CD4-positive, alpha-beta T cell (primary cell): ENCODE results near the gene MDM2. TPM values are rescaled to one million over a fixed set of nuclear protein-coding genes. Genes with fewer than 3 reads are reported as not detected.

Experiments used
- ATAC-seq: fragments of 200-7000 bp; cut with Tn5 transposase; one replicate; pipeline ENCODE4 v1.10.0; 2022; ENCODE audit warnings: mild to moderate bottlenecking; ENCODE audit not compliant: poor library complexity
- CTCF ChIA-PET: fragments of 350-600 bp; sonication (Branson Sonifier 250); formaldehyde crosslinking; loops from one replicate; lab custom pipeline; 2021; ENCODE audit warnings: antibody characterized with exemption, inconsistent platforms; lab: Charles Lee
- POLR2A ChIA-PET: fragments of 350-600 bp; sonication (Branson Sonifier 250); formaldehyde crosslinking; loops from one replicate; lab custom pipeline; 2021; ENCODE audit warnings: antibody characterized with exemption, inconsistent platforms; lab: Charles Lee
- DNase-seq, 14 experiments: peaks; one replicate each; pipeline ENCODE4 v3.0.0-alpha.2; 2013 to 2020; ENCODE audit warnings: mixed read lengths in 2 of 14
- H3K27ac ChIP-seq, 2 donors: one replicate each; pipeline versions ENCODE4 v1.5.1 to v1.7.0; 2013; ENCODE audit warnings: low read length in 2 of 2, low read depth in 1 of 2, mild to moderate bottlenecking in 1 of 2
- H3K27me3 ChIP-seq, 2 experiments: 1 replicate in 1 of 2; 2 replicates in 1 of 2; pipeline versions ENCODE4 v1.6.1 to v1.7.0; 2013; ENCODE audit warnings: low read length in 2 of 2, control low read depth in 1 of 2, mild to moderate bottlenecking in 1 of 2, moderate library complexity in 1 of 2; ENCODE audit not compliant: insufficient read depth in 2 of 2, control insufficient read depth in 1 of 2
- H3K36me3 ChIP-seq: one replicate; pipeline ENCODE4 v1.6.1; 2013; ENCODE audit warnings: low read length, control low read depth; ENCODE audit not compliant: insufficient read depth
- H3K4me1 ChIP-seq: one replicate; pipeline ENCODE4 v1.6.1; 2013; ENCODE audit warnings: low read length, control low read depth; ENCODE audit not compliant: insufficient read depth
- H3K4me3 ChIP-seq: one replicate; pipeline ENCODE4 v1.5.1; 2013; ENCODE audit warnings: mild to moderate bottlenecking, low read length, moderate library complexity
- H3K9me3 ChIP-seq, 2 experiments: 1 replicate in 1 of 2; 2 replicates in 1 of 2; pipeline versions ENCODE4 v1.6.1 to v1.7.0; 2013; ENCODE audit warnings: low read length in 2 of 2, mild to moderate bottlenecking in 2 of 2, control low read depth in 1 of 2, moderate library complexity in 1 of 2; ENCODE audit not compliant: control insufficient read depth in 1 of 2, insufficient read depth in 1 of 2
- H3K27ac Mint-ChIP-seq: one replicate; pipeline ENCODE4 v1.8.0; 2020; ENCODE audit warnings: mixed read lengths
- H3K27me3 Mint-ChIP-seq: one replicate; pipeline ENCODE4 v1.8.0; 2021; ENCODE audit warnings: mixed read lengths
- H3K36me3 Mint-ChIP-seq: one replicate; pipeline ENCODE4 v1.8.0; 2021; ENCODE audit warnings: low read depth, mixed read lengths
- H3K4me1 Mint-ChIP-seq: one replicate; pipeline ENCODE4 v1.8.0; 2021; ENCODE audit warnings: low read depth, mixed read lengths
- H3K4me3 Mint-ChIP-seq: one replicate; pipeline ENCODE4 v1.8.0; 2020; ENCODE audit warnings: mild to moderate bottlenecking, mixed read lengths
- H3K9me3 Mint-ChIP-seq: one replicate; pipeline ENCODE4 v1.8.0; 2020; ENCODE audit warnings: mixed read lengths
- intact Hi-C, 2 experiments: fragments of 100-400 bp; cut with DNase I in 1 of 2; cut with micrococcal nuclease in 1 of 2; formaldehyde crosslinking; loops; one replicate each; pipeline versions ENCODE4 v1.15.1 to v1.9.0; 2023 to 2025; cut with DNase I, micrococcal nuclease
- total RNA-seq, 174 experiments: library from RNA in 2 of 174; stranded (reverse) in 2 of 174; gene quantifications; one replicate each; pipeline ENCODE4 v1.2.3 and lab custom pipeline; 2021 to 2026
- TF ChIP-seq, protein P1 (sequence below): fragments of 200-600 bp; IDR thresholded peaks from one replicate; pipeline ENCODE4 v1.8.0; 2022; ENCODE audit warnings: antibody characterized with exemption, mild to moderate bottlenecking

The MDM2 gene
- total RNA-seq, 2 experiments from 2014 or later = 90.8 TPM

DNA sequence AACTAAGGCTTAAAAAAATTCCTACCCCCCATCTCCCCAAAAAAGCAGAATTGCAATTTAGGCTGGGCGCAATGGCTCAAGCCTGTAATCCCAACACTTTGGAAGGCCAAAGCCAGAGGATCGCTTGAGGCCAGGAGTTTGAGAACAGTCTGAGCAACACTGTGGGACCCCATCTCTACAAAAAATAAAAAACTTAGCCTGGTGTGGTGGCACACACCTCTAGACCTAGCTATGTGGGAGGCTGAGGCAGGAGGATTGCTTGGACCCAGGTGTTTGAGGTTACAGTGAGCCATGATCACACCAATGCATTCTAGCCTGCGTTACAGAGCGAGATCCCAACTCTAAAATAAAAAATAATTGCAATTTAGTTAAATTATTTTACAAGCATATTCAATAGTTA is 70.9 kb downstream of the MDM2 start:
- Mint-ChIP-seq H3K4me3 (no peak overlapping the region), H3K9me3 (peaks cover 3% of the 10 kb centered on the region), H3K4me1 (no peaks in the 10 kb centered on the region), H3K36me3 (no peaks in the 10 kb centered on the region), H3K27ac (no peak overlapping the region), H3K27me3 (no peaks in the 10 kb centered on the region)
- H3K4me3 ChIP-seq = no peak overlapping the region
- no peaks in the 10 kb centered on the region for H3K27me3 ChIP-seq
- H3K9me3 ChIP-seq = no peaks in the 10 kb centered on the region
- no peaks in the 10 kb centered on the region for H3K4me1 ChIP-seq
- POLR2A ChIA-PET = no interaction called here
- no peak for DNase-seq
- intact Hi-C loops = no loop called here
- H3K36me3 ChIP-seq = no peaks in the 10 kb centered on the region
- TF ChIP-seq, protein P1, sequence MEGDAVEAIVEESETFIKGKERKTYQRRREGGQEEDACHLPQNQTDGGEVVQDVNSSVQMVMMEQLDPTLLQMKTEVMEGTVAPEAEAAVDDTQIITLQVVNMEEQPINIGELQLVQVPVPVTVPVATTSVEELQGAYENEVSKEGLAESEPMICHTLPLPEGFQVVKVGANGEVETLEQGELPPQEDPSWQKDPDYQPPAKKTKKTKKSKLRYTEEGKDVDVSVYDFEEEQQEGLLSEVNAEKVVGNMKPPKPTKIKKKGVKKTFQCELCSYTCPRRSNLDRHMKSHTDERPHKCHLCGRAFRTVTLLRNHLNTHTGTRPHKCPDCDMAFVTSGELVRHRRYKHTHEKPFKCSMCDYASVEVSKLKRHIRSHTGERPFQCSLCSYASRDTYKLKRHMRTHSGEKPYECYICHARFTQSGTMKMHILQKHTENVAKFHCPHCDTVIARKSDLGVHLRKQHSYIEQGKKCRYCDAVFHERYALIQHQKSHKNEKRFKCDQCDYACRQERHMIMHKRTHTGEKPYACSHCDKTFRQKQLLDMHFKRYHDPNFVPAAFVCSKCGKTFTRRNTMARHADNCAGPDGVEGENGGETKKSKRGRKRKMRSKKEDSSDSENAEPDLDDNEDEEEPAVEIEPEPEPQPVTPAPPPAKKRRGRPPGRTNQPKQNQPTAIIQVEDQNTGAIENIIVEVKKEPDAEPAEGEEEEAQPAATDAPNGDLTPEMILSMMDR = no peak
- CTCF ChIA-PET = no interaction called here
- no peak for ATAC-seq
- H3K27ac ChIP-seq = no peak overlapping the region

DNA sequence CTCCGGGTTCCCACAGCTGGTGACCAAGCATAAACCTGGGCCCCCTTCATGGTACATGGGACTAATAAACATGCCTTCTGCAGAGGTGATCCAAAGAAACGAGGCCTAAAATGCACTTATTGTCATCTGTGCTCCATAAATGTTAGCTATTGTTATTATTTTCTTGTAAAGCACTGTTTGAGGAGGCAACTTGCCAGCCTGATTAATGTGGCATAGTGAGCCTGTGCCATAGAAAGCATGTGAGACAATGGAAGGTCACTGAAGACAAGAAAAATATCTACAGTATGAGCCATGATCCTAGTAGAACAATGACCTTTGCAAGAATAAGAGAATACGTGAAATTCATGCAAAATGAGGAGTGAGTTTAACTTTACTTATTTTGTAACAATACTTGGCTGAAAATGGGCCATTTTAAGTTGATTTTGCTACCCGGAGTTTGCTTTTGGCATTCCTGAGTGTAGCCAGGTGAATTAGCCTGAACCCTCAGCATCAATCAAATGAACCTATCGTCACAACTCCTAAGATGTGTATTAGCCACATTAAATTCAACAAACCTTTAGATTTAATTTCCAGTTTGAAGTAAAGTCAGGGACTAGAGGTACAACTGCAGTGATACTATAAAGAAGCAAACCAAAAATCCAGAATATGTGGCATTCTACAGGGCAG is 72.8 kb downstream of the MDM2 start:
- H3K27me3 Mint-ChIP-seq = no peaks in the 10 kb centered on the region
- intact Hi-C loops = no loop called here
- H3K27ac Mint-ChIP-seq = no peak overlapping the region
- H3K9me3 Mint-ChIP-seq = peaks cover 3% of the 10 kb centered on the region
- H3K9me3 ChIP-seq = no peaks in the 10 kb centered on the region
- no peaks in the 10 kb centered on the region for H3K27me3 ChIP-seq
- H3K4me3 ChIP-seq = no peak overlapping the region
- CTCF ChIA-PET = no interaction called here
- H3K27ac ChIP-seq = no peak overlapping the region
- DNase-seq = no peak
- no peak for ATAC-seq
- H3K36me3 Mint-ChIP-seq = no peaks in the 10 kb centered on the region
- no peaks in the 10 kb centered on the region for H3K36me3 ChIP-seq
- H3K4me1 Mint-ChIP-seq = no peaks in the 10 kb centered on the region
- POLR2A ChIA-PET = no interaction called here
- H3K4me3 Mint-ChIP-seq = no peak overlapping the region
- no peaks in the 10 kb centered on the region for H3K4me1 ChIP-seq
- TF ChIP-seq, protein P1 = no peak

DNA sequence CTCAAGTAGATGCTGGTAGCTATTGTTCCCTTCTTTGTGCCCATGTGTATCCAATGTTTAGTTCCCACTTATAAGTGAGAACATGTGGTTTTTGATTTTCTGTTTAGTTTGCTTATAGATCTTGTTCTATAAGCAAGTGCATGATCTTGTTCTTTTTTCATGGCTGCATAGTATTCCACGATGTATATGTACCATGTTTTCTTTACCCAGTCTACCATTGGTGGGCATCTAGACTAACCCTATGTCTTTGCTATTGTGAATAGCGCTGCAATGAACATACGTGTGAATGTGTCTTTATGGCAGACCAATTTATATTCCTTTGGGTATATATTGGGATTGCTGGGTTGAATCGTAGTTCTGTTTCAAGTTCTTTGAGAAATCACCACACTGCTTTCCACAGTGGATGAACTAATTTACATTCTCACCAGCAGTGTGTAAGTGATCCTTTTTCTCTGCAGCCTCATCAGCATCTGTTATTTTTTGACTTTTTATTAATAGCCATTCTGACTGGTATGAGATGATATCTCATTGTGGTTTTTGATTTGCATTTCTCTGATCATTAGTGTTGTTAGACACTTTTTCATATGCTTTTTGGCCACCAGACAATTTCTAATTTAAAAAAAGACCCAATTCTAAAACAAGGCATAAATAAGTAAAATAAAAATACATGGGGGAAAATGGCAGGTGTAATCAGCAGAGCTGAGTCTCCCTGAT is 74.4 kb downstream of the MDM2 start:
- no peak for ATAC-seq
- H3K9me3 Mint-ChIP-seq = peaks cover 3% of the 10 kb centered on the region
- Histone ChIP-seq H3K9me3 (no peaks in the 10 kb centered on the region), H3K27me3 (no peaks in the 10 kb centered on the region), H3K4me3 (no peak overlapping the region), H3K36me3 (no peaks in the 10 kb centered on the region), H3K27ac (no peak overlapping the region), H3K4me1 (no peaks in the 10 kb centered on the region)
- H3K4me1 Mint-ChIP-seq = no peaks in the 10 kb centered on the region
- POLR2A ChIA-PET = no interaction called here
- no peak for DNase-seq
- TF ChIP-seq, protein P1 = no peak
- no peaks in the 10 kb centered on the region for H3K36me3 Mint-ChIP-seq
- no peak overlapping the region for H3K4me3 Mint-ChIP-seq
- no peak overlapping the region for H3K27ac Mint-ChIP-seq
- CTCF ChIA-PET = no interaction called here
- no peaks in the 10 kb centered on the region for H3K27me3 Mint-ChIP-seq
- intact Hi-C loops = no loop called here
